Measurements from ENCODE around the gene KIDINS220.

The KIDINS220 gene

DNA sequence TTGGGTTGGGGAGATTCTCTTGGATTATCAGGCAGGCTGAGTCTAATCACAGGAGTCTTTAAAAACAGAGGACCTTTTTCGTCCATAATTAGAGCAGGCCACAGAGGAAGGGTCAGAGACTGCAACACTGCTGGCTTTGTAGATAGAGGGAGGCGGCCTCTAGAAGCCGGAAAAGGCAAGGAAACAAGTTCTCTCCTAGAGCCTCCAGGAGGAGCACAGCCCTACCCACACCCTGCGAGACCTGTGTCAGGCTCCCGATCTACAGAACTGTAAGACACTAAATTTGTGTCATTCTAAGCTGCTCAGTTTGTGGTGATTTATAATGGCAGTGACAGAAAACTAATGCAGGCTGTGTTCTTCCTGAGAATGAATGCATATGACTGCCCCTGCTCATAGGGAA is 140.2 kb downstream of the KIDINS220 start:
- no peak for DNase-seq (ENCODE audit: low spot score)

DNA sequence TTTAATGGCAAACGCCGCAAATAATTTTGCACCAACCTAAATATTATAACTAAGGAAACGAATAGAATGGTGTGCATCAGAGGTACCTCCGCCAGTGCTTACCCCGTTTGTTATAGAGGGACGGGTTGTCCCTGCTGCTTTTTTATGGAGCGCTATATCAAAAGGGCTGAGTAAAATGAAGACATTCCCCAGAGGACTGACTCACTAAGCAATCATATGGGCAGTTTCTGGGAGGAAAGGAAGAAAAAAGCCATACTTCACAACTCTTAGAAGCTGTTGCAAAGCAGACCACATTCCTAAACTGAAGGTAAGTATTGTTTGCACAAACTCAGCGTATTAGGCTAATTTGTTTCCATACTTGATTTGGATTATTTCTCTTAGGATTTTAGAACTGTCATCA is 142.7 kb downstream of the KIDINS220 start:
- peak; percentile 33 for DNase-seq (ENCODE audit: low spot score)

DNA sequence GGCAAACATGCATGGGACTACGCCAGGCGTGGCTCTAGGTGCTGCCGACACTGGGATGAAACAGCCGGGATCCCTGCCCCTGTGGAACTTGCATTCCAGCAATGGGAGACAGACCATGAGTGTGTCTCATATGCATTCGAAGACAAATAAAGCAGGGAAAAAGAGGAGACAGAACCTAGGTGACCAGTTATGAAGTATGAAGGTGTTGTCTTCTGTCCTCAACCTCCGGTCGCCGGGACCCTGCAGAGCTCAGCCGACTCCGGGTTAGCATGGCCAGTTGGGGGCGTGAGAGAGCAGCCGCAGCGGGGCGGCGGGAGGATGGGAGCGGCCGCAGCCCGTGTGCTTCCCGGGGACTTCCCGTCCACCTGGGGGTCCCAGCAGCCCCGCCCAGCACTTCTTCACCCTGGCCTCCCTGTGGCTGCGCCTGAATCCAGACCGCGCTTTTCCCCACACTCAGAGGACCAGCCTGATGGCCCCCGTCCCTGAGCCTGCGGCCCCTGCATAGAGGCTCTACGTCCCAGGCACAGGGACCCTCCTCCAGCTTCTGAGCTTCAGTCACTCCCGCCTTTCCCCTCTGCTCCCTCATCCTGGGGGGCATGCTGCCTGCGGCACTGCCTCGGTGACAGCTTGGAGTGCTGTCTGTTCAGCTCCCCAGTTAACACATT is 144.1 kb downstream of the KIDINS220 start:
- DNase-seq (ENCODE audit: low spot score) = no peak

DNA sequence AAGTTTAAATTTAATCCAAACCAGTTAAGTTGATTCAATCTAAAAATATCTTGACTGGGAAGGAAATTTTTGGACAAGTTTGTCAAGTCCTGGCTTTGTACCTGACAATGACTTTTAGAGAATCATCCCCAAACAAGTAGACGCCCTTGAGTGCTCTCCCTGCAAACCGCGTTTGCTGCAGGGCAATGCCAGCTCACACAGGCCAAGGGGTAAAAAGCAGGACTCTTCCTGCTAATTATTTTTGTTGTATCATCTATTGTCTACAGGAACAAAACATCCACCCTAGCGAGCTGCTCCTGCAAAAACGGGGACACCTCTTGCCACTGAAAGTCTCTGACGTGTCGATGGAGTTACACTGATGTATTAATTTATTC is 144.6 kb downstream of the KIDINS220 start:
- DNase-seq (ENCODE audit: low spot score) = no peak

DNA sequence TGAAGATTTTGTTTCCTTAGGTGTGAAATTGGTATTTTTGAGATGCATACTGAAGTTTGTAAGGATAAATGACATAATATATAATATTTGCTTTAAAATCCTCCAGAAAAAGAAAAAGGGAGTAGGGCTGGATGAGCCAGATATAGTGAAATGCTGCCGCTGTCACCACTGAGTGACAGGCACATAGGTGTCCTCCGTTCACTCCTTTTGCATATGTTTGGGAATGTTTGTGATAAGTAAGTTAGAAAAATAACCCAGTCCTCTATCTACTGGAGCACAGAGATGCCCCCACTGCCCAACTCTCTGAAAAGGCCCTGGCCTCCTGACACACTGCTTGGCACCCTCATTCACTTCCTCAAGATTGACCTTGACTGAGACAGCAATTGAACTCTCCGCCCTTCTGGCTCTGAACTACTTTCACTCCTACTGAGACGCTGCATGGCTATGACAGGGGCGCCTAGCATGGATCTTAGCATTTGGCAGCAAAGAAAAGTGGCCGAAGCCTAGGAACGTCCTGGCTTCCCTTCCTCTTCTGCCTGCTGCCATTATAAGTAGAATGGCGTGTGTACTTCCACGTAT is 145.5 kb downstream of the KIDINS220 start:
- no peak for DNase-seq (ENCODE audit: low spot score)

DNA sequence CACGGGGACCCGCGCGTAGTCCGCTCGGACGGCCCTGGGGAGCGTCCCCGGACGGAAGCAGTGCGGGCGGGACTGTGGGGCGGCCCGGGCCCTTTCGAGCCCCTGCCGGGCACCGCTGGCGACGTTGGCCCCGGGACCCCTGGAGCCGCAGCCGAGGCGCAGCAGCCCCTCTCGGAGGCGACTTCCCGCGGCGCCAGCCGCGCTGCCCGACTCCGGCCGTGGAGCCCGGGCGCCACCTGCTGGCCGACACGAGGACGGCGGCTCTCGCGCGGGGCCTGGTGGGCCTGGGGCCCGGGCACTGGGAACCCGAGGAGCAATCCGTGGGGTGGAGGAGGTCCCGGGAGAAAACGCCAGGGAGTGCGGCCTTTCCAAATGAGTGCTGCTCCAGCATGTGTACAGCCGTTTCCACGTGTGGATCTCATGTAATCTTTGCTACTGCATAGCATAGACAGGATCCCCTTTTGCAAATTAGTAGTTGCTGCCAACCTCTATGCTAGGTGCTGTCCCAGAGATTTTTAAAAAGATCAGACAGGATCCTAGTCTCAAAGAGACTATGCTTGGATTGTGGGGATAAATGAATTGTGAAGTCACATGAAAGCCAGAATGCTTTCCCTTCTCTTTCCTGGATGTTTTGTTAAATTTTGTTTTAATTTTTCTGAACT is 151.6 kb downstream of the KIDINS220 start:
- DNase-seq (ENCODE audit: low spot score) = peak; percentile 71

DNA sequence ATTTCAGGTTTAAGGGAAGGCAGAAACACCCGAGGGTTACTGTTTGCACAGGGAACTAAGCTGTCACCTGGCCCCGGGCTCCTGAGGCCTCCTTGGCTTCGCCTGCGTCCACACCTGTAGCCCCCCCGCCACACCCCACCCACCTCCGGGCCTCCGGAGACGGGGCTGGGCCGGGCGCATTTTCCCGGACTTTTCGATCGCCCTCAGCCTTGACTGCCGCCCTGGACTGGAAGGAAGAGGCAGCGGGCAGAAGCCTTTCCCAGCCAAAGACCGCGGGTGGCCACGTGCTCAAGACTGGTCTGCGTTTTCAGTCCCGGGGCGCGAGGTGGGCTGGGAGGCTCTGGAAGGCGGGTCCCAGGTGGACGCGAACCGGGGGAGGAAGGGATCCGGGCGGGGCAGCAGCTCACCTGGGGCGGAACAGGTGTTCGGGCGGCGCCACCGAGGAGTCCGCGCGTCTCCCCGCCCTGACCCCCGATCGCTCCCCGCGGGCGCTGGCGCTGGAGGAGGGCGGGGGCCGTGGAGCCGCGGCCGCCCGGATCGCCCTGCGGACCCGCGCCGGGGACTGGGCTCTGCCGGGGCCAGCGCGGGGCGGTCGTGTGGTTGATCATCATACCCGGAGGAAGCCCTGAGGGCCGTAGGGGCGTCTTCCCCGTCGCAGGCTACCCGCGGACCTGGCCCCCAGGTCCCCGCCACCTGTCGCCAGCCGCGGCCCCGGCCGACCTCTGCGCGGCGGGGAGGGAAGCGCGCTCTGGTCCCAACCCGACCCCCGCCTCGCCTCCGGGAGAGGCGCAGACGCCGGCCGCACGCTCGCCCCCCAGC is 152.3 kb downstream of the KIDINS220 start:
- peak; percentile 52 for DNase-seq (ENCODE audit: low spot score)

DNA sequence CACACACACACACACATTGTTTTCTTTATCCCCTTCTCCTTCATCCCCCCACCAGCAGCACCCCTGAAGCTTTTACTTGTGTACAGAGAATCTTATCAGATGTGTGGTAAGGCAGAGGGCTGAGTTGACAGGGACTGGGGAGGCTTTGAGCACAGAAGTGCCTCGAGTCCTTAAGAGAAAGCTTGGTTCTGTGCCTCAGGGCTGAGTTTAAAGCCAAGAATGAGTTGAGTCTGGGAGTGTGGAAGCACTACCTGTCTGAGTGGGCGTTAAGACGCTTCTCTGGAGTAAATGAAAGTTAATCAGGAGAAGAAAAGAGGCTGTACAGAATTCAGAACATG is 152.9 kb downstream of the KIDINS220 start:
- DNase-seq (ENCODE audit: low spot score) = no peak

DNA sequence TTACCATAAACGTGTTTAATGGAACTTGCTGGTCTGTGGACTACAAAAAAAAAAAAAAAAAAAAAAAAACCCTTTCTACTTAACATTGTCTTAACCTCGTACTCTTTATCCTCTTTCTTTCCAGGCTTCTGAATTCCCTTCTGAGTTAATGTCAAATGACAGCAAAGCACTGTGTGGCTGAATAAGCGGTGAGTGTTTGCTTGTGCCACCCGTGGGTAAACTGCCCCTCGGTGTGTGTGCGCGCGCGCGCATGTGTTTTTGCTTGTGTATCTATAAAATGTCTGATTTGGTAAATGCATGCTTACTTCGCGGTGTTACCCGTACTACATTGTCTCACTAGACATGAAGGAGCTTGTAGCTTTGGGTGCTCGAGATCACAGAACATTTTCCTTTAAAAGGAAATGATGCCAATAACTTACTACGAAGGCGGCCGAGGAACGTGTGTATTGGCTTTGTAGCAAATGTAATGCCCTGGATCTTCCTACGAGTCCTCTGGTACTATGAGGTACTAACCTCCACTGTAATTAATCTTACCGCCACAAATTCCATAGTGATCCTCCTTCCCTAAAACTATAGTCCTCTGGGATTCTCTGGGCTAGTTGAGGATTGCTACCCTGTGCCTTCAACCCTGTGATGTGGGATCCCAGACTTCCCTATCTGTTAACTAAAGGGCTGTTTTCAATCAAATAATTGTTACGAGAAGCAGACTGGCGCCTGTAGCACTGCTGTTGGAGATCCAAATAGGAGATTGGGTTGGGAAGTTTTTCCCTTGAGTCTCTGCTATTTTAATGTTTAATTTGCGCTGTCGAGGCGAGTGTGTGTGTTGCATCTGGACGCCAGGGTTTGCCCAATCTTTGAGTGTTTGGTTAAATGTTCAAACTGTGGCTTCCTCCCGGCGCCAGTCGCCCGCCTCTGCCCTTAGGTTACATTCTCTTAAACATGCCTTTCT is 154.4 kb downstream of the KIDINS220 start:
- DNase-seq (ENCODE audit: low spot score) = peak; percentile 21

DNA sequence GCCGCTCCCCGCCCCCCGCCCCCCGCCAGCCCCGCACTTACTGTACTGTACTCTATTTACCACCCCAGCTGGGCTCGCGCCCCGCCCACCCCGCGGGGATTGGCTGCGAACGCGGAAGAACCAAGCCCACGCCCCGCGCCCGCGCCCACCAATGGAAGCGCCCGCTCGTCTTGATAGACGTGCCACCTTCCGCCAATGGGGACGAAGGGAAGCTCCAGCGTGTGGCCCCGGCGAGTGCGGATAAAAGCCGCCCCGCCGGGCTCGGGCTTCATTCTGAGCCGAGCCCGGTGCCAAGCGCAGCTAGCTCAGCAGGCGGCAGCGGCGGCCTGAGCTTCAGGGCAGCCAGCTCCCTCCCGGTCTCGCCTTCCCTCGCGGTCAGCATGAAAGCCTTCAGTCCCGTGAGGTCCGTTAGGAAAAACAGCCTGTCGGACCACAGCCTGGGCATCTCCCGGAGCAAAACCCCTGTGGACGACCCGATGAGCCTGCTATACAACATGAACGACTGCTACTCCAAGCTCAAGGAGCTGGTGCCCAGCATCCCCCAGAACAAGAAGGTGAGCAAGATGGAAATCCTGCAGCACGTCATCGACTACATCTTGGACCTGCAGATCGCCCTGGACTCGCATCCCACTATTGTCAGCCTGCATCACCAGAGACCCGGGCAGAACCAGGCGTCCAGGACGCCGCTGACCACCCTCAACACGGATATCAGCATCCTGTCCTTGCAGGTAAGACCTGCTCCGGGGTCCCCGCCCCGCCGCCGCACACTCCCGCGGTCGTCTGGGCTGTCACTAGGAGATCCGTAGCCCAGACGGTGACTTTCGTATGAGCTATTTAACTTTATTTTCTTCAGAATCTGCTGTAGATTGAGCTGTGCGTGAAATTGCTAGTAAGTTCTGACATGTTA is 155.4 kb downstream of the KIDINS220 start, which contains the start of gene ID2:
Gene ID2, plus strand, starts transcription at position 271 of the 907 bp plus-strand sequence. Its CDS starts 110 bp downstream, at position 381.
- peak; percentile 99 for DNase-seq (ENCODE audit: low spot score)

DNA sequence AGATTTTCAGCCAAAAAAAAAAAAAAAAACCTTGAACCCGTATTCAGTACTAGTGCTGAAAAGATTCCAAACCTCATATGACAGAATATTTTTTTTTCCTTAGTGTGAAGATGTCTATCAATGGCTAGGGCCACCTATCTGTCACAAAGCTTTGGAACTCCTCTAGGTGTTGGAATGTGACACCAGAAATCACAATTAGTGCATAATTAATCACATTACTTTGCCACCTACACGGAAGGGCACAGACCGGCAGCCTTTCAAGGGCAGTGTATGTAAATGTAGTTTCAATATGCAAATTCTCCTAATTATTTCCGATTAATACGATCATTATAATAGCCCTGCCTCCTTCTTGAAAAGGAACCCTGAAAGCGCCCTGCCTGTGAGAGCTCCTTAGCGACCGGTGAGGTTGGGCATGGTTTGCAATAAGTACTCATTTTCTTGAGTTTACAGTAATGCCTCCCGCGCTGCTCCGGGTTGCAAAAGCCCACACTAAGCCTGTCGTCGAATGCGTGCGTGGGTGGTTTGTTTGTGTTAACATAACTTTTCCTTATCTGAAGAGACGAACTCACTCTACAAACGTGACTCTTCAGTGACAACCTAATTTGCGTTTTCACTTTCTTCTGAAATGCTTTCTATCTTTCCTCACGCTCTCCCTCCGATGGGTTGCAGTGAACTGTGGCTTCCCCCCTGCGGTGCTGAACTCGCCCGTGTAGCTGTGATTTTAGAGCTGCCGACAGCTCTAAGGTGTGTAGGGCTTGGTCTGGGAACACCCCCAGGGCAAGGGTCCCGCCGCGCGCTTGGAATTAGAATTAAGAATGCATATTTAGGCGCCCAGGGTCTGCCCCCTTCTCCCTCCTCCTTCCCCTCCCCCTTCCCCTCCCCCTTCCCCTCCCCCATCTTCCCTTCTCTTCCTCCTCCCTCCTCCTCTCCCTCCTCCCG is 156.3 kb downstream of the KIDINS220 start:
- DNase-seq (ENCODE audit: low spot score) = peak; percentile 35

DNA sequence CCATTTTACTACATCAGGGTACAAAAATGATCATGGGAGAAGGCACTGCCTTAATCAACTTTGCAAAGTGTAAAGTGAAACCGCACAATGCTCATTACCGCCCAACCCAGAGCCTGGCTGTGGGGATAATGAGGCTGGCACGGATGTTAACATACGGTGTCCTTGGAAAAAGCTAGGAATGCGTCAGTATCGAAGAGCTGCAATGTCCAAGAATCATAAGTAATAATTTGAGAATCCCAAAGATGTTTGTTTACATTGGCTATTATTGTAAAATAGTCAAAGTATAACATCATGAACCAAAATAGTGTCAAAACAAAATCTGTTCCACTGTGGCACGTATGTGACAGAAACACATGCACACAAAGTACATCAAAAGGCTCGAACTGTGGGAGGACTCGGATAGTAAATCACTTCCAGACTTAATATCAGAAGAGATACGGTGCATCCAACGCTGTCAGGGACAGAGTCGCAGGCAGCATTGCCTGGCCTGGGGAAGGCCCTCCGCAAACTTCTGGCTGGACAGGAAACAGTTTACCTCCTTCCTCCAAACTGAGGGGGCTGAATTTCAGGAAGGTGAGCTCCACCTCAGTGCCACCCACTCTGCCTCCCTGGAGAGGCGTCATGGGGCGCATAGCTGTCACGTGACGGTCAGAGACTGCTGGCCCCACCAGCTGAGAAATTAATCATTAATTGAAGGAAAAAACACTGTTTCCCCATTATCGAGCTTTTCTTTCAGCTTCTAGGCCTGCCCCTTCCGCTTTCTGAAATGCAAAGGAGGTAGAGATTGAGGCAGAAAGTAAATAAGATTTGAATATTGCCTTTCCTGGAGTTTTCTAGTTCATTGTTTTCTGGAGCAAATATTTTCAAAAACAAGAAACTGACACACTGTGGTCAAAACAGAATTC is 157.3 kb downstream of the KIDINS220 start:
- peak; percentile 31 for DNase-seq (ENCODE audit: low spot score)

DNA sequence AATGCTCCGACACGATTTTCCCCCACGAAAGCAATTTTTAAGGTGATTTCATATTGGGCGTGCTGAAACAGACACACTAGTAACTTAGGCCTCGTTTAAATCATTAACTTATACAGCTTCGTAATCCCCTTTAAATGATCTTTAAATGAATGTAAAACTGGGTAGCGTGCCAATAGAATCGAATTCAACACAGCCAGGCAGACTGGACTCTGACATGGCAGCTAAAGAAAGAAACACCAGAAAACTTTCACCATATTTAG is 157.9 kb downstream of the KIDINS220 start:
- no peak for DNase-seq (ENCODE audit: low spot score)
